Measurements from ENCODE around the gene SHROOM4.

Gene SHROOM4

DNA sequence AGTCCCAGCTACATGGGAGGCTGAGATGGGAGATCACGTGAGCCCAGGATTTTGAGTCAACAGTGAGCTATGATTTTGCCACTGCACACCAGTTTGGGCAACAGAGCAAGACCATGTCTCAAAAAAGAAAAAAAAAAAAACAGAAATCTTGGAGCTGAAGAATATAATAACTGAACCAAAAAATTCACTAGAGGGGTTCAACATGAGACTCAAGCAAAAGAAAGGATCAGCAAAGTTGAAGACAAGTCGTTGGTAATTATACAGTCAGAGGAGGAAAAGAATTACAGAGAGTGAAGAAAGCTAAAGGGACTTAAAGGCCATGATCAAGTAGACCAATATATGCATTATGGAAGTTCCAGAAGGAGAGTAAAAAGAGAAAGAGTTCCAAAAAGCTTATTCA lies 26.9 kb downstream of the SHROOM4 start:
- DNase-seq (ENCODE audit: low read depth in 1 of 2, low spot score in 1 of 2) = no peak

DNA sequence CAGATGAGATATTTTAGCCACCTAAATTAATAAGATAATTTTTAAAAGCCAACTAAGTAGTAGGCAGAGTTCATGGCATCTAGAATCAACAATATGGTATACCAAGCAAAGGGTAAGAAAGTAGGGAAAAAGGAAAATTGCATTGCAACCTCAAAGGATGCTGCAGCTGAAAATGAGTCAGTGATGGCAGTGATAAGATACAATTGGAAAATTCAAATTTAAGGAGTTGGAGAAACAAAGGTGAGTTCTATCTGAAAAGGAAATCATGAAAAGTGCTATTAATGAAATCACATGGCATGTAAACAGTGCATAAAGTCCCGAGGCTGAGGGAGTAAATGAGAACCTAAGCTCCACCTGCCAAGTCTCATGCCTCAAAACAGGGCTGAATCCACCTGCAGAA lies 33.9 kb downstream of the SHROOM4 start:
- no peak for DNase-seq (ENCODE audit: low read depth in 1 of 2, low spot score in 1 of 2)

DNA sequence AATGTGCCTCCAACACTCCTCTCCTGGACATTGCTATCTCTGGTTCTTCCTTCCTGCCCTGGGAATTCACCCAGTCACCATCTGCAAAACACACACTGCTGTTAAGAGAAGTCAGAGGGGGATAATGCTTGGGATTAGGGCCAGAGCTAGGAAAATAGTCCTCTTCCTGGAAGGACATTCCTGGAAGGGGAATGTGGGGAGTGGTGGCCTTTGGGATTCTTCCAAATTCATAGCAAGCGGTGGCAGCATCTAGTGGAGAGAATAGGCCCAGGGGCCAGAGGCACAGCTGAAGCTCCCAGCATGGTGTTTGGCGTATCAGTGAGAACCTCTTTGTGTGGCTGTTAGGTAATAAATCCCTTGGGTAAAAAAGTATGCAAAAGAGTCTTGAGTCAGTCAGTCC lies 34.3 kb downstream of the SHROOM4 start:
- no peak for DNase-seq (ENCODE audit: low read depth in 1 of 2, low spot score in 1 of 2)

DNA sequence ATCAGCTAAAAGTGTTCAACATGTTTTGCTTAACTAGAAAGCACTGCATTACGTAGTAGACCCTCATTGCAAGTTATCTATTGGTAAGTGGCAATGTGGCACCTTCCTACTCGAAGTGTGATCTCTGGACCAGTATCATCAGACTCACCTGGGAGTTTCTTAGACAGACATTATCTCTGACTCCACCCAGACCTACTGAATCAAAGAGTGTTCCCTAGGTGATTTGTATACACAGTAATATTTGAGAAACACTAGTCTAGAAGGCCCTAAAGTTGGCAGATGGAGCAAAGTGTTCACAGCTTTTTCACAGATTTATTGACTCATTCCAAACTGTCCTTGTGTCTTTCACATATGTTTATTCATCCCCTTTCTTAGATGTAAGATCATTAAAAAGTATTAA lies 35.7 kb downstream of the SHROOM4 start:
- no peak for DNase-seq (ENCODE audit: low read depth in 1 of 2, low spot score in 1 of 2)

DNA sequence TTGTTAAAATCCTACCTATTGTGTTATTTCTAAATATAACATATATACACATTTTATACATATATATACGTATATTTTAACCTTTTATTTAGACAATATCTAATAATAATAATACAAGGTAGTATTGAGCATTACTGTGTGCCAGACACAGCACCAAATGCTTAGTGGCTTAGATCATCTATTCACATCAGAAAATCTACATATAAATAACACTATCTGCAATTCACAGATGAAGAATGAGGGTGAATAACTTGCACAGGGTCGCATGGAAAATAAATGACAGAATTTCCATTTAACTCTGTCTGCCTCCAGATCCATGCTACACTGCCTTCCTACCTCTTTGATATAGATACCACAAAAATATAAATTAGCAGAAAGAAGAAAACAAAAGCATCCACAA lies 37.7 kb downstream of the SHROOM4 start:
- no peak for DNase-seq (ENCODE audit: low read depth in 1 of 2, low spot score in 1 of 2)

DNA sequence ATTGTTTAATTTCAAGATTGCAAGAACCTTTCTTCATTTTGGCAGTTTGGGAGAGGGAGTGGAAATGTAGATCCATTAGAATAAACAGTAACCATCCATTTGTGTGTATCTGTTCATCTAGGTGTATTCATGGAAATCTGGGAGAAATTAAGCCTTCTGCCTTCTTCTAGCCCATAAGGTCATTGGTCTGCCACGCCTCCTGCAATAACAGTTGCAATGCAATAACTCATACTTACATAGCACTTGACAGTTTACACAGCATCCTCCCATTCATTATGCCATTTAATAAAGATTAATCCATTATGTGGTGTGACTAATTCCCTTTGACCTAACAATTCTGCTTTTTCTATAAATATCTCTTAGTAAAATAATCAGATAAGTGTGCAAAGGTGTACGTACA lies 42.6 kb downstream of the SHROOM4 start:
- no peak for DNase-seq (ENCODE audit: low read depth in 1 of 2, low spot score in 1 of 2)

DNA sequence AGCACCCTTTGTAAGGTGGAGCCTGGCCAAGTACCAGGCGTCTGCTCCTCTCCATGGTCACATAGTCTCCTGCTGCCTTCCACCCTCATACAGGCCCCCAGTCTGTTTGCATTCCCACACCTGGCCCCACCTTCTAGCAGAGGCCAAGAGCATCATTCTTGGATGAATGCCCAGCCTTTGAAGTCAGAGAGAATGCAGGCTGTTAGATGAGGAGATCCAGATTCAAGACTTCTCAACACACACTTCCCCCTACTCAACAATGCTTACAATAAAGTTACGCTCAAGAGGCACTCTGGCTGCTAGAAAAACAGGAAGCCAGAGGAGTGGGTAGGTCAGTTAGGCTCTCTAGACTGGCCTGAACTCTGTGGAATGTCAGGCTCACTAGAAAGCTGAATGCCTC lies 43.3 kb downstream of the SHROOM4 start:
- DNase-seq (ENCODE audit: low read depth in 1 of 2, low spot score in 1 of 2) = no peak

DNA sequence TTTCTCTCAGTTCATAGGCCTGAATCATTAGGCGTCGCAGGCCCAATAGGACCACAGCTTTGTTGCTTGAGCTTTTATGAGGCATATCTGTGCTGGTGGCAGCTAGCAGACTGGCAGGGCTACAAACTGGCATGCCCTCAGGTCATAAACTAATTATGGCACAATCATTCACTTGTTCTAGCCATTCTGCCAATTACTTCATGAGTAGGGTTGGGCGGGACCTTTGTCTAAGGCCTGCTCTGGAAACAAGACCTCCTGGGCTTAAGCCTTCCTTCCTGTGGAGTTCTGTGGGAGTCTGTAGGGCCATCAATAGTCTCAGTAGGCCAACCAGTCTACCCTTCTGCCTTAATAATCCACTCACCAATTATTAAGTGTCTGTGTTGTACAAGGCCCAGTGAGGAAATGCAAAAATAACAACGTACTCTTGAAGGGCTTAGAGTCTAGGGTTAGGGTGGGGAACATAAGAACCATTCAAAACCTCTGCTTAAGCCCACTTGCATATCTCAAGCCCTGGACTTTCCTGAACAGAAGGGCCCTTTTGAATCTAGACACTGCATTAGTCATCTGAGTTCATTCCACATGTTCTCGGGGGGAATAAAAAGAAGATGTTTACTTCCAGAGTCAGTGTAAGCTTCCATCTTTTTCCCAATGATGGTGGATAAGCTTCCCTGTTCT lies 44.5 kb downstream of the SHROOM4 start:
- DNase-seq (ENCODE audit: low read depth in 1 of 2, low spot score in 1 of 2) = no peak

DNA sequence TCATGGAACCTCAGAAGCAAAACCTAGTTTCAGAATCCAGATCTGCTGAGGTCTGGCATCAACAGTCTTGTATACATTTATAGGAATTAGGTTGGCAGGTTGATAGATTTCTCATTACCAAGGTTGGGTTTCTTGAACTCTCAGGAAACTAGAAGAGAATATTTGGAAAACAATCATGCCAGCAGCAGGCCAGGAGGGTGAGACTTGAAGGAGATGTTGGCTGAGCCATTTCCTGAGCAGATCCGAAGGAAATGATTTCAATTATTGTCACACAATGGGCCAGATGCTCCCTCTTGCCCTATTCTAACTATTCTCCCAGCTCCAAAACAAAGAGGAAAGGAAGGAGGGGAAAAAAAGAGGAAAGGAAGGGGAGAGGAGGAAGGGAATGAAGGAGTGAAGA lies 45.2 kb downstream of the SHROOM4 start:
- no peak for DNase-seq (ENCODE audit: low read depth in 1 of 2, low spot score in 1 of 2)

DNA sequence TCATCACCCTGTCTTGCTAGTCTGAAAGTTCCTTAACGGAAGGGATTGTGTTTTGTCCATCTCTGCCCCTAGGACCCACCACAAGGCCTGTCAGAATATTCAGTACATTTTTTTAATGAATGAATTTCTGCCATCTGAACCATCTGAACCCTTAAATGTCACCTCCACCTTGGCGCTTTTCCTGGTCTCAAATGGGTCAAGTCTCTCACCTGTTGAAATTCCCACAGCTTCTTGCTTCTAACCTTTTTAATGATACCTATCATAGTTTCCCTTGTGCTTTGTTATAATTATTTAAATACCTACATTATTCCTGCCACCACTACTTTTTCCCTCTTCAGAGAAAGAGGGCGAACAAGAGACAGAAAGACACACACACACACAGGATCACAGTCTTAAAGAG lies 48.0 kb downstream of the SHROOM4 start:
- DNase-seq (ENCODE audit: low read depth in 1 of 2, low spot score in 1 of 2) = no peak

DNA sequence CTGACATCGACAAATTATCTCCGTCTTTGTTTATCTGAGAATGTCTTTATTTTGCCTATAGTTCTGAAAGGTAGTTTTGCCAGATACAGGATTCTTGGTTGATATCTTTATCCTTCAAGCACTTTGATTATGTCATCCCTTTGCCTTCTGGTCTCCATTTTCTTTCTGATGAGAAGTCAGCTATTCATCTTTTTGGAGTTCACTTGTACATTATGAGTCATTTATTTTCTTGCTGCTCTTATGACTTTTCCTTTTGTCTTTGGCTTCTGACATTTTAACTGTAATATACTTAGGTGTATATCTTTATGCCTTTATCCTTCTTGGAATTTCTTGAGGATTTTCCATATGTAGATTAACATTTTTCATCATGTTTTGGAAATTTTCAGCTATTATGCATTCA lies 51.4 kb downstream of the SHROOM4 start:
- no peak for DNase-seq (ENCODE audit: low read depth in 1 of 2, low spot score in 1 of 2)

DNA sequence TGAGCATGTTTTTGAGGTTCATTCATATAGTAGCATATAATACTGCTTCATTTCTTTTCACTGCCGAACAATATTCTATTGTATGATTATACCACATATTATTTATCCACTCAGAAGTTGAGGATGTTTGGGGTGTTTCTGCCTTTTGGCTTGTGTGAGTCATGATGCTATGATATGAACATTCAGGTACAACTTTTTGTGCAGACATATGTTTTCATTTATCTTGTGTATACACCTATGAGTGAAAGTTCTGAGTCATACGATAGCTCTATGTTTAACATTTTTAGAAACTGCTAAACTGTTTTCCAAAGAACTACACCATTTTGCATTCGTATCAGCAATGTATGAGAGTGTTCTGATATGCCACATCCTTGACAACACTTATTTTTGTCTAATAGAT lies 57.7 kb downstream of the SHROOM4 start:
- no peak for DNase-seq (ENCODE audit: low read depth in 1 of 2, low spot score in 1 of 2)

DNA sequence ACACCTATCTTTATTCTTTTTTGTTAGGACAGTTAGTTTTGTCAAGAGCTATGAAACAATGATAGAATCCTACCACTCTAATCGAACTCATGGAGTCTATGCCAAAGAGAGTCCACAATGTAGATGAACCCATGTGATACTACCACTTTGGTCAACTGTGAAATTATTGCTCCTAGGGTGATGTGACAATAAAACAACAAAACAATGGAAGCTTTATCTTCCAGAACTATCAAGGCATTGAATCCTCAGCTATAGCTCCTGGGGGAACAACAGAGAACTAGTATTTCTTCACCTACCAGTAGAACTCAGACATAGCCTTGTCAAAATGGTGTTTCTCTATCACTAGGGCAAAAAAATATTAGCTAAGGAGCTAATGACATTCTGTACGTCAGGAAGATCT lies 62.9 kb downstream of the SHROOM4 start:
- DNase-seq (ENCODE audit: low read depth in 1 of 2, low spot score in 1 of 2) = no peak

DNA sequence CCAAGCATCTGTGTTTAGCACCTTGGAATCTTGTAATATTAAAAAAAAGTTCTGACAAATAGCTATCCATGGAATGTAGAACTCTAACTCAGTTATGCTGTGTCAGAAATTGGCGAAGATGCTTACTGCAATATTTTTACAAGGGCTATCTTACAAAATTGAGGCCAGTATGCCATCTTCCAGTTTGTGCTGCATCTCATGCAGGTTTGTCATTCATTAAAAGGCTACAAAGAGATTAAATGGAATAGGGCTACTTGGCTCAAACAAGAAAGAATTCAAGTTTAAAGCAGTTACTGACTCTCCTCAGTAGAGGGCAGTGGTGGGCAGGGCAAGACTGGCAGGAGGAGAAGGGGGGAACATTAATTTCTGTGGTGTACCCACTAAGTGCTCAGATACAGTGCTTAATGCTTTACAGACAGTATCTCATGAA lies 66.5 kb downstream of the SHROOM4 start:
- DNase-seq (ENCODE audit: low read depth in 1 of 2, low spot score in 1 of 2) = no peak

DNA sequence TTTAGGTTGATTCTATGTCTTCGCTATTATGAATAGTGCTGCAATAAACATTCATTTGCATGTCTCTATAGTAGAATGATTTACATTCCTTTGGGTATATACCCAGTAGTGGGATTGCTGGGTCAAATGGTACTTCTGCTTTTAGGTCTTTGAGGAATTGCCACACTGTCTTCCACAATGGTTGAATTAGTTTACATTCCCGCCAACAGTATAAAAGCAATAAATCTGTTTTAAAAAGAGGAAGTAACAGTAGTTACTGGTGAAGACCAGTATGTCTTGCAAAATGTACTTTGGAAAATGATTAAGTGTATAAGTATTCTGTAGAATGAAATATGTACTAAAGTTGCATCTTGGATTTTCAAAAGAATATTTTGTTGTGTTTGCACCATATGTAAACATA lies 77.3 kb downstream of the SHROOM4 start:
- no peak for DNase-seq (ENCODE audit: low read depth in 1 of 2, low spot score in 1 of 2)

DNA sequence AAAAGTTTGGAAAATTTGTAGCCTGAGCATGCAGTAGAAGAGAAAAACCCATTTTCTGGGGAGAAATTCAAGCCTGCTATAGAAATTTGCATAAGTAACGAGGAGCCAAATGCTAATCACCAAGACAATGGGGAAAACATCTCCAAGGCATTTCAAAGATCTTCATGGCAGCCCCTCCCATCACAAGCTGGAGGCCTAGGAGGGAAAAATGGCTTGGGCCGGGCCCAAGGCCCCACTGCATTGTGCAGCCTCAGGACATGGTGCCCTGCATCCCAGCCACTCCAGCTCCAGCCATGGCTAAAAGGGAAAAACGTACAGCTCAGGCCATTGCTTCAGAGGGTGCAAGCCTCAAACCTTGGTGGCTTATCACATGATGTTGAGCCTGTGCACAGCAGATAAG lies 87.7 kb downstream of the SHROOM4 start:
- DNase-seq (ENCODE audit: low read depth in 1 of 2, low spot score in 1 of 2) = no peak

DNA sequence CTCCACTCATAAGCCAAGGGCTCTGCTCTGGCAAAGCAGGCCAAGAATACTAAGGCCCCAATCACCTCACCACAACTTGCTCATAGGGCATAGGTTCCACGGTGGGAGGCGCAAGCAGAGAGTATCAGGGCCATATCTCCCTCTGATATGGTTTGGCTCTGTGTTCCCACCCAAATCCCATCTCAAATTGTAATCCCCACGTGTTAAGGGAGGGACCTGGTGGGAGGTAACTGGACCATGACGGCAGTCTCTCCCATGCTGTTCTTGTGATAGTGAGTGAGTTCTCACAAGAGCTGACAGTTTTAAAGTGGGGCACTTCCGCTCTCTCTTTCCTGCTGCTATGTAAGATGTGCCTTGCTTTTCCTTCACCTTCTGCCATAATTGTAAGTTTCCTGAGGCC lies 88.7 kb downstream of the SHROOM4 start:
- DNase-seq (ENCODE audit: low read depth in 1 of 2, low spot score in 1 of 2) = no peak

DNA sequence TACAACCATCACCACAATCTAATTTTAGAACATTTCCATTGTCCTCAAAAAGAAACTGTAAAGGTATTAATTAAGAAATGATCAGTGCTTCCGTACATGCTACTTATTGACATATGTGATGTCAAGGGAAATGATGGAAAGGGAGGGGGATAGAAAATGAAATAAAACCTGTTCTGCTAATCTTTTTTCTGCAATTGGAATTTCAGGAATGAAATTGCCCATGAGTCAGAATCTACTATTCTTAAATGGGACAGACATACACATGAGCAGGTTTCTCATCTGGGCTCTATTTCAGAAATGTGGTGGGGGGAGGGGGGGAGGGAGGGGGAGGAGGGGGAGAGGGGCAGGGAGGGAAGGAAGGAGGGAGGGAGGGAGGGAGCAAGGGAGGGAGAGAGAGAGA lies 91.0 kb downstream of the SHROOM4 start:
- no peak for DNase-seq (ENCODE audit: low read depth in 1 of 2, low spot score in 1 of 2)

DNA sequence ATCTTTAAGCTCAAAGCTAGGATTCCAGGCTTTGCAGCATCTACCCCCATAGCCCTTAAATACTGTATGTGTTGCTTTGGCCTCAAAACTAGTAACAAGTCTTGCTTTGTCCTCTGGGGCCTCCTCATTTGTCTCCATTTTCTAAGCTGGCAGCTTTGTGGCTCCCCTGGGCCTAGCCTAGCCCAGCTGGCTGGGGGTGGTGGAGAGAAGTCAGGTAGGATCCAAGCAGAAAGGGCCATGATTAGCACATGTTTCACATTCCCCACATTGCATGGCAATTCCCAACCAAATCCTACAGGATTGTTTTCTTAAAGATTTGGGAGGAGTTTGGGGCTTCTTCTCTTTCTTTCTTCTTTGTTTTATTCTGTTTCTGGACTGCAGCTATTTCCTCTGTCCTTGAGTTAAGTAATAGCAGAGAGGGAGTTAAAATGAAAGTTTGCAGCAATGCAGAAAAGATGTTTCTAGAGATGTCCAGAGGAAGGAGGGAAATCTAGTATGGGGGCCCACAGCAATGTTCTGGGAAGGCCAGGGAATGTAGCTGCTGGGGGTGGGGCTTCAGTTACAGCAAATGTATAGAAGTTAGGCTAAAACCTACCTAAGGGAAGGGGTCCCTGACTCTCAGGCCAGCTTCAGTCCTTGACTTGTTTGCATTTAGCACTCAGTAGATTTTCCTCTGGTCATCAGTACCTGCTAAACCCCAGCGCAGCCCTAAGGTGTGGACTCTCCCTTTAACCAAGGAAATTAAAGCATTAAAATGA lies 92.1 kb downstream of the SHROOM4 start:
- no peak for DNase-seq (ENCODE audit: low read depth in 1 of 2, low spot score in 1 of 2)

DNA sequence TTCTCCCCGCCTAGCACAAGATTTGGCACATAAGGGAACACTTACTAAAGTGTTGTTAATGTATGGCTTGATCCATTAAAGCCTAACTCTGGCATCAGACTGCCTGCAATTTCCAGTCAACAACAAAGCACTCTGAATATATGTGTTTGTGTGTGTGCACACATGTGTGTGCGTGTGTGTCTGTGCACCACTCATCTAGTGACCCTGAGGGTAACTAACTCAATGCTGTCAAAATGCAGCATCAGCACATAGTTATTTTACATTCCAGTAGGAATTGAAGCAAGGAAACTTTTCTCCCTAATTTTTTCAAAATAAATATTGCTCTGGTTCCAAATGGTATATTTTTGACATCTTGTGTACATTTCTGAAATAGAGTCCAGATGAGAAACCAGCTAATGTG lies 94.4 kb downstream of the SHROOM4 start:
- DNase-seq (ENCODE audit: low read depth in 1 of 2, low spot score in 1 of 2) = no peak

DNA sequence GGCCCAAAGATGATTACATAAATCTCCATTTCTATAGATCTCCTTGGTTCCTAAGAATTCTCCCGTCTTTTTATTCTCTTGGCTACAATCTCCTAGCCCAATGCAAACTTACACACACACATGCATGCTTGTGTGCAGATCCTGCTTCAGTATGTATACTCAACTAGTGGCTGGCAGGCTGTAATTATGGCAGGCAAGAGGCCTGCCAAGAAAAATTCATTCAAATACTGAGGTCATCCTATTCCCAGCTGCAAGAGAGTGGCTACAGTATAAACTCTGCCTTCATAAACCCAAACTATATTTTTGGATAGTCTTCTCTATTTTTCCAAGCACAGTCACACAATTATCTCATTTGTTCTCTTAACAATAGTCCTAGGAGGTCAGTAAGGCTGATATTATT lies 95.2 kb downstream of the SHROOM4 start:
- no peak for DNase-seq (ENCODE audit: low read depth in 1 of 2, low spot score in 1 of 2)

DNA sequence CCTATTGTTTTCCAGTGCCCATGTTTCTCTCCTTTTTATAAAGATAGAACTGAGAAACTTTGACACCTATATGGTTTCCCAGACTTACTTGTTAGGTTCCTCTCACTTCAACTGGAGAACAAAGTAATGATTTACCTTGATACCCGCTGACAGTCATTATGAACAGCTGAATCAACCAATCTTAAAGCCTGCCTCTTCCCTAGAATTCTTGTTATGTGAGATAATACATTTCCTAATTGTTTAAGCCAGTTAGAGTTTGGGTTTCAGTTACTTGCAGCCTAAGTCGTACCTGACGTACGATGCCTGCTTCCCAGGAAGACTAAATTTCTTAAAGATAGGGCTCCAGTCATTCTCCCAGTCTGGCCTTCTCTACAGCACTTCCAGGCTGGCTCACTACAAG lies 97.3 kb downstream of the SHROOM4 start:
- DNase-seq (ENCODE audit: low read depth in 1 of 2, low spot score in 1 of 2) = no peak

DNA sequence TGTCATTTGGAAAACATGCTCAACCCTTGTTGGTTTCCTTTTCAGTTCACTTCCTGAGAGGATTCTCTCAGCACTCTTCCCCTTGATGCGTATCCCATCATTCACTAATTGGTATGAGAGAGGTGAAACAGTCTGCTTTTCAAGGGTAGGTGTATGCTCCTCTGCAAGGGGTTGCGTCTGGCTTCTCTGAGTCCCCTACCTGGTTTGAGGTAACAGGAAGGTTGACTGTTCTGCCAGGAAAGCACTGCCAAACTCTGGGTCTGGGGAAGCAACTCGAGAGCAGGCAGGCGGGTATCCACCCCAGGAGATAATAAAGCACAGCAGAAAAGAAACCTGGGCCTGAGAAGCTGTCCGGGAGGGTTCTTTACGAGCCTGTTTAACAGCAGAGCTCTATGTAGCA lies 101.2 kb downstream of the SHROOM4 start:
- no peak for DNase-seq (ENCODE audit: low read depth in 1 of 2, low spot score in 1 of 2)

All from activated T-helper 1 cell treated with anti-CD3 and anti-CD28 coated beads, Interleukin-2, amount 50 U/mL, for 16 hours (primary cell).